HG03280 (cell line): Measurements from ENCODE around the gene AGL.
A peak's percentile ranks its signal among the peaks of the same experiment; 100 is the strongest.
"Not testable (repeated sequence)": the region's sequence is repeated elsewhere in the genome, so short reads cannot be mapped to it uniquely, and the experiment has no call there.

Experiments
- ATAC-seq: cut with Tn5 transposase; IDR thresholded peaks from one replicate; pipeline ENCODE4 v1.9.1; 2021; ENCODE audit warnings: mild to moderate bottlenecking, moderate library complexity; ENCODE audit not compliant: unreplicated experiment

AGL gene

DNA sequence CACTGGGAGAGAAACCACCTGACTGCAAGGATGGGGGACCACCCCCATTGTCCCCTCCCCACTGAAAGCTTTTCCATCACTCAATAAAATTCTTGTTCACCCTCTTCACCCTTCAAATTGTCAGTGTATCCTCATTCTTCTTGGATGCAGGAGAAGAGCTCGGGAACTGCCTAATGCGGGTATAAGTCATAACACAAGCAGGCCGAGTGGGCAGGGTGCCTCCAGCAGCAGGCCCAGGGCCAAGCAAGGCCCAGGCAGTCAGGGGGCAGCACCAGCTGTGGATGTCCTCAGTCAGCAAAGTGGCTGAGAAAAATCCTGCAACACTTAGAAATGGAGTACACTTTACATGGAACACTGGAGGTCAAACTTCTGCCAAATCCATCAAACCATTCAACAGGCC lies 85.9 kb downstream of the AGL start:
- no peak for ATAC-seq

DNA sequence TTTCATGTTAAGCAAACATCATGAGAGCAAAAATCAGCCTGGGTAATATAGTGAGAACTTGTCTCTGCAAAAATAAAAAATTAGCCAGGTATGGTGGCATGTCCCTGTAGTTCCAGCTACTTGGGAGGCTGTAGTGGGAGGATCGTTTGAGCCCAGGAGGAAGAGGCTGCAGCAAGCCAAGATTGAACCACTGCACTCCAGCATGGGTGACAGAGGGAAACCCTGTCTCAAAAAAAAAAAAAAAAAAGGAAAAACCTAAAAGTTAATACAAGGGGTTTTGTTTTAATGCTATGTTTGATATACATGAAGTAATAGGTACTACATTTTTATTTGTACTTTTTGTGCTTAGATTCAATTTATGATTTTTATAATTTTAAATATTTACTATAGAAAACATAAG lies 92.6 kb downstream of the AGL start:
- no peak for ATAC-seq

DNA sequence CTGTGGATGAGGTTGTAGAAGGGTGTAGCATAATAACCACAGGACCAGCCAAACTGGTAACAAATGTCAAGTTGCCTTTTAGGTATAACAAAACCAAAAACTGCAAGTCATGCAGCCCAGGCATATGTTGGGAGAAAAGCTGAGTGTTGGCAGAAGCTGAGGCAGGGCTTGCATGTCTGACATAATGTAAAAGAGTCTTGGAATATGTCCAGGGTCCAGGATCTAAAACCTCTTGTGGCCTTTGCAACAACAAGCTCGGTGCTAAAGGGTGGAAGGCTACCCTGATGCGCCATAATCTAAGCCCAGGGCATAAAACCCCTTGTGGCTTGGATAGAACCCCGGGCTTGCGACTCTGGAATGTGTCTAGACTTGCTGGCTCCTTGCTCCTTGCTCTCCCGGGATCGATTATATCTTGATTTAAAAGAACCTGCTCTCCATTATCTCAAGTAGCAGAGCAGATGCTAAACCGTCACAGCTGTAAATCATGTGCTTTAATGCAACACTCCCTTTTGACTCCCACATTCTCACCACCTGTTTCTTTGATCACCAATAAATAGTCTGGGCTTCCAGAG lies 93.1 kb downstream of the AGL start:
- no peak for ATAC-seq

DNA sequence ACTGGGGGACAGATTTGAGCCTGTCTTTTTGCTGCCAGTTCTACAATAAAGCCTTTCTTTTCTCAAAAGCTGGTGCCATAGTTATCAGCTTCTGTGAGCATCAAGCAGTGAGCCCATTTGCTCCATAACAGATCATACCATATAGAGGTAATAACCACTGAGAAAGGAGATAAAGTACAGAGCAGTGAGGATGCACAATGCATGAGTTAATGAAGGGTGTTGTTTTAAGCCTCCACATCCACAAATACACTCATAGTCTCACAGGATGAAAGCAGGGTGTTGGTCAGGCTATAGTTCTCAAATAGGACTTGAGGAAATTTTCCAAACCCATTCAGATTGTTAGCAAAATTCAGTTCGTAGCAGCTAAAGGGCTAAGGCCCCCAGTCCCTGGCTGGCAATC lies 94.0 kb downstream of the AGL start:
- ATAC-seq = no peak

DNA sequence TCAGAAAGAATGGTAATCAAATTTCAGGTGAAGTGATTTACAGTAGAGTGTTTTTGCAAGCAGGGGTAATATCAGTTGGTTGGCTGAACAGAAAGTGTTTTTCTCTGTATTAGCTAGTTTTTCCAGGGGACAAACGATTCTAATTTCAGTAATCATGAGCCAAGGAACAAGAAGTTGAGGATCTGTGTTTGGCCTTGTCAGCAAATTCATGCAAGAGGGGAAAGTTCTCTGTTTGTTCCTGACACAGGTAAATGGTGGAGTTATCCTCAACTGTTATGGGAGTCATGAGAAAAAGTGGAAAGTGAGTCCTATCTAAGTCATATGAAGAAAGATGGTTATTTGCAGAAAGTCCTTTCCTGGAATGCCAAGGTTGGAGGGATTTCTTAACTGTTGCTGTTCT lies 95.0 kb downstream of the AGL start:
- no peak for ATAC-seq

DNA sequence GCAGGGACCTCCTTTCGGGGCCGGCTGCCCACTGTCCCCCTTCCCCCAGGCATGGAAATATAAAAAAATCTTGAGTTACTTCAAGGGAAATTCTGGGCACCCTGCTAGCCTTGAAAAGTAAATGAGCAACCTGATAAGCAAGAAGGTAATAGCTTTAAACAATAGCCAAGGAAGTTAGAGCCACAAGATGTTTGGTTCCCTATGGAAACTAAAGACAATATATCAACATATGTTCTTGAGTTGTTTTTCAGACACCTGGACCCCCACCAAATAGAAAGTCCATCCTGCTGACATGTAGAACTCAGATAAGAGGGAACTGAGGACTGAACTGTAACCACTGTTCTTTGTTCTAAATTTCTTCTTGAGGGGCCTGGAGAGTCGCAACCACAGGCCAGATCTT lies 100.3 kb downstream of the AGL start:
- ATAC-seq = no peak

DNA sequence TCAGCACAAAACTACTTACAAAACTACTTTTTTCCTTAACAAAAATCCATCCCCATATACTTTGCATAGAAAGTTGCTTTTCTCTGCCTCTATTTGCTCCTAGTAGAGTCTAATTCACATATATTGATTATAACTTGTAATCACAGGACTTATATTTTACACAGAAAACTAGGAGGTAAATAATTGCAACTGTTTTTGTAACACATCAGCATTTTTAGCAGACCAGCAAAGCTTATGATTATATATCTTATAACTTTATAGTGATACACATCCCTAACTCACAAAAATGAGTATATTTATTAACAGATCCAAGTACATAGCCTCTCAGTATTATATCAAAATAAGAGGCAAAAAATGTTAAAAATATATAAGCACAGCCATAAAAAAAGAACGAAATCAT lies 102.4 kb downstream of the AGL start:
- no peak for ATAC-seq

DNA sequence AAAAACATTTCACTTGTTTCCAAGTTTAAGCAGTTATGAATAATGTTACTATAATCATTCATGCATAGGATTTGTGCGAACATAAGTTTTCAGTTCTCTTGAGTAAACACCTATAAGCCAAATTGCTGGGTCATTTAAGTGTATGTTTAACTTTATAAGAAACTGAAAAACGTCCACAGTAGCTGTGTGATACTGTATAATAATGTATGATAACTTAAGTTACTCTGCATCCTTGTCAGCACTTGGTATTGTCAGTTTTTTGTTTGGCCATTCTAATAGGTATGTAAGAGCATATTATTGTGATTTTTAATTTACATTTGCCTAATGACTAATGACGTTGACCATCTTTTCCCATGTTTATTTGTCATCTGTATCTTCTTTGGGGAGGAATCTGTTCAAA lies 105.2 kb downstream of the AGL start:
- no peak for ATAC-seq

DNA sequence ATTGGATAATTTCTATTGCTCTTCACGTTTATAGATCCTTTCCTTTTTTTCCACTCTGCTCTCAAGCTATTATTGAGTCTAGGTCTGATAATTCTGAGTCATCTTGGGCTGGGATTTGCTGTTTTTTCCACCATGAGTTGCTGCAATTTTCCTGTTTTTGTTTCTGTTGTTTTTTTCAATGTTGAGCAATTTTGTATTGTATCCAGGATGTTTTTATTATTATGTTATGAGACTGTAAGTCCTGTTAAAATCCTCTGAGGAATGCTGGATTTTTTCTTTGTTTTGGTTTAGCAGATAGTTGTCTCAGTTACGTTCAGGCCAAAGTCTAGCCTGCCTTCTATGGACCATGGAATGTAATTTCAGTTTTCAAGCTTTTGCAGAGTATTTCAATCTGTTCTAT lies 106.6 kb downstream of the AGL start:
- no peak for ATAC-seq

DNA sequence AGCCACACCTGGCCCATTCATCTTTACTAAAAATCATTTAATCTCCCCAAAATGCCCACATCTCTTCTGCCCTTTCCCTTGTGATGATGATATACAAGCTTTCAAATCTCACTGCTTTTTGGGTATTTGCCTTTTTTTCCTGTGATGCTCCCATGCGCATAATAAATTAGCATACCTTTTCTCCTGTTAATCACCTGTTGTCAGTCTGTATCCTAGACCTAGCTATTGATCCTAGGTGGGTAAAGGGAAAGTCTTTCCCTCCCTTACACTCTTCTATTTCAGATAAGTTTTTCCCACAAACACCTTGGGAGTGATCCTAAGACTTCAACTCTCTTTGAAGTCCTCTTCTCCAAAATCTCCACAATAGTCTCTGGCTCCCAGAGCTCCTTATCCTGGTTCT lies 107.7 kb downstream of the AGL start:
- ATAC-seq = no peak

DNA sequence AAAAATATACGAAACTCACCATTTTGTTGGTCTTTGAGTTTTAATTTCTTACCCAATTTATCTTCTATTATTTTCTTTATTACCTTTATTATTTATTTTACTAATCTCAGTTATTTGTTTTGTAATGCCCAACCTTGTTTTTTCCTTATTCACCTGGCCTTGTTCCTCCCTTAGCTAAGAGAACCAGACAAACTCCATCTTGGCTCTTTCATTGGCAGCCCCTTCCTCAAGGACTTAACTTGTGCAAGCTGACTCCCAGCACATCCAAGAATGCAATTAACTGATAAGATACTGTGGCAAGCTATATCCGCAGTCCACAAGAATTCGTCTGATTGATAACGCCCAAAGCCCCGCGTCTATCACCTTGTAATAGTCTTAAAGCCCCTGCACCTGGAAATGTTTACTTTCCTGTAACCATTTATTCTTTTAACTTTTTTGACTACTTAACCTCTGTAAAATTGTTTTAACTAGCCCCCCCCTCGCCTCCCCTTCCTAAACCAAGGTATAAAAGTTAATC lies 109.1 kb downstream of the AGL start:
- ATAC-seq = not testable (repeated sequence)

DNA sequence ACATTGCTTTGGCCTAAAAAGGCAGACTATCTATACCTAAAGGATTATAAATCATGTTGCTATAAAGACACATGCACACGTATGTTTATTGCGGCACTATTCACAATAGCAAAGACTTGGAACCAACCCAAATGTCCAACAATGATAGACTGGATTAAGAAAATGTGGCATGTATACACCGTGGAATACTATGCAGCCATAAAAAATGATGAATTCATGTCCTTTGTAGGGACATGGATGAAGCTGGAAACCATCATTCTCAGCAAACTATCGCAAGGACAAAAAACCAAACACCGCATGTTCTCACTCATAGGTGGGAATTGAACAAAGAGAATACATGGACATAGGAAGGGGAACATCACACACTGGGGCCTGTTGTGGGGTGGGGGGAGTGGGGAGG lies 110.1 kb downstream of the AGL start:
- not testable (repeated sequence) for ATAC-seq

DNA sequence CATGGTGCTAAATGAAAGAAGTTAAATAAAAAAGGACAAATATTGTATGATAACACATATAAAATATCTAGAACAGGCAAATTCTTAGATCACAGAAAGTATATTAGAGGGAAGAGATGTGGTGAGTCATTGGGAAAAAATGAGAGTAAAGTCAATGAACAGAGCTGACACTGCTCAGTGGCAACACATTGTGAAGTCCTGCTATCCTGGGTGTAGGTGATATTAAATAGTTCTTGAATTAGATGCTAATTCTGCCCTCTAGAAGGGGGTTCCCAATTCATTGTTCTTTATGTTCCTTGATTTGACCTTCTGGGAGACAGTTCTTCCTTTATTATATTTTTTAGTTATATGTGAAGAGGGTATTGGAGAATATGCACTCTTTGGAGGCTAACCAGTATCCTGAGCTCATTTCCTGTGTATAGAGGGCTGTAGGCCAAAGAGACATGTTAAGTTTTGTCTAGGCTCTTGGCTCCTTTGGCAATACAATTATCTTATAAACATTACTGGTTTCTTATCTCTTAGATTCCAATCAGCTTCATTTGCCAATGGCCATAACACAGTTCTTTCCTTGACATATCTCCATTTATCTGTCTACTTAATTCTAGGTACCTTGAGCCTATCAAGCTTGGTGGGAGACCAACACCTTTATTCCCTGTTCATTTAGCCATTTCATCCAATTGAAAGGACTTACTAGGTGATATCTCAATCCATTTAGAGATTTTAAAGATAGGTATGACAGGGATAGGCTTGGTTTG lies 113.1 kb downstream of the AGL start:
- no peak for ATAC-seq

DNA sequence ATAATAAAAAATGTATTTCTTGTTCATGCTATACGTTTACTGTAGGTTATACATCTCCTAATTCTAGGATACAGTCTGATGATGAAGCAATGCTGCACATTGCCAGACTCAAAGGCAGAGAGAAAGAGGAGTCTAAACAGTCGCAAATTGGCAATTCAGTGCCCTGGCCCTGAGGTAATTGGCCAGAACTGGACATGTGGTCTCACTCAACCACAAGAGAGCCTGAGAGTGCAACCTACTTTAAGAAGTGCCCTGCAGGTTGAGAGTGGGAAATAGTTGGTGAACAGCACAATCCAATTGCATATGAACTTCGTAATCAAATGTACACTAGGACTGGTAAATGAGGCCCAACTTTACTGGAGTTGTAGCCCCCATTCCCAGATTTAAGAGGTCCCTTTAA lies 114.6 kb downstream of the AGL start:
- no peak for ATAC-seq

DNA sequence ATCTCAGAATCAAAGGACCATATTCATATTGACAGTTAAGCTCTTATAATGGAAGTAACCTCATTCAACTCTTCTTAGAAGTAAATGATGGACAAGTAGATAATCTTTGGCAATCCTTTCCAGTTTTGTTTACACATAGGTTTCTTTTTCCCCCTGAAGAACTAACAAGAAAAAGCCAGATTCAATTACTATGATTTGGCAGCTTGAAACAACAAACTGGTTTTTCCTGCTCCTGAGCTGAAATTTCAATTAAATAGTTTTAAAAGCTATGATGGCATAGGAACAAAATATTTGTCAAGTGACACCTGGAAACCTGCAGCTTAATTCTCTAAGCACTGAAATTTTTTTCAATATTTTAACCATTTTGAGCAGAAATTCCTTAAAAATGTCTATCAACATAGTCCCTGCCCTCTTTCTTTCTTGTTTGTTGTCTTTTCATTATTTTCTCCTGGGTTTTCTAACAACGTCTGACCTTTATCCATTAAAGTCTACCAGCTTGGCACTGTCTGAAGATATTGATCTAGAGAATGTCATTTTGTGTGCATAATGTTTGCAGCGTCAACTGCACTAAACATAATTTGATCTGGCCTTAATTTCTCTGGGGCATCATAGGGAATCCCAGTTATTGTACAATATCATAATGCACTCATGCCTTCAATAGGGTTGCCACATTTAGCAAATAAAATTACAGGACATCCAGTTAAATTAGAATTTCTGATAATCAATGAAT lies 115.7 kb downstream of the AGL start:
- ATAC-seq = no peak

DNA sequence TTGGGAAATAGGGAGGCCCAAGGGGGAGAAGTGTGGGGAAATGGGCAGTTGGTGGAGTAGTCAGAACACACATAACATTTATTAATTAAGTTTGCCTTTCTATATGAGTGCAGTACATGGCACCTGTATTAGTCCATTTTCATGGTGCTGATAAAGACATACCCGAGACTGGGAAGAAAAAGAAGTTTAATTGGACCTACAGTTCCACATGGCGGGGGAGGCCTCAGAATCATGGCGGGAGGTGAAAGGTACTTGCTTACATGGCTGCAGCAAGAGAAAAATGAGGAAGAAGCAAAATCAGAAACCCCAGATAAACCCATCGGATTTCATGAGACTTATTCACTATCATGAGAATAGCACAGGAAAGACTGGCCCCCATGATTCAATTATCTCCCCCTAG lies 118.1 kb downstream of the AGL start:
- ATAC-seq = no peak

DNA sequence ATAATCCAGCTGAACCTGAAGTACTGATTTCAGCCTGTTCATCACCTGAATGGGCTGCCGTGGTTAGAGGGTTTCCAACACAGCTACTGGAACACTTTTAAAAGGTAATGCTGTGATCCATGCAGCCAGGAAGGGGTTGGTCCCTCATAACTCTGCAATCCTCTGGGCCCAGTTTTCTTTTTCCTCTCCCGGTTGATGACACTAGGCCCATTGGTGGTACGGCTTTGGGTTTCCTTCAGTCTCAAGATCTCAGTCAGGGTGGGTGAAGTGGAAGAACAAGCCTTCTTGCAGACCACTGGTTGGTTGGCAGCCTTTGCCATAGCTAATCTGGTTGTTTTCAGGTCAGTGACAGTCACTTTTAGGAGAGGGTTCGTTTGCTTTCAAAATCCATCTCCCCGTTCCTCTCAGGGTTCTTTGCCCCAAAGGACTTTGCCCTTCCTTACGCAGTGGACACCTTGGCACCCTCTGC lies 119.1 kb downstream of the AGL start:
- peak; percentile 2 for ATAC-seq

DNA sequence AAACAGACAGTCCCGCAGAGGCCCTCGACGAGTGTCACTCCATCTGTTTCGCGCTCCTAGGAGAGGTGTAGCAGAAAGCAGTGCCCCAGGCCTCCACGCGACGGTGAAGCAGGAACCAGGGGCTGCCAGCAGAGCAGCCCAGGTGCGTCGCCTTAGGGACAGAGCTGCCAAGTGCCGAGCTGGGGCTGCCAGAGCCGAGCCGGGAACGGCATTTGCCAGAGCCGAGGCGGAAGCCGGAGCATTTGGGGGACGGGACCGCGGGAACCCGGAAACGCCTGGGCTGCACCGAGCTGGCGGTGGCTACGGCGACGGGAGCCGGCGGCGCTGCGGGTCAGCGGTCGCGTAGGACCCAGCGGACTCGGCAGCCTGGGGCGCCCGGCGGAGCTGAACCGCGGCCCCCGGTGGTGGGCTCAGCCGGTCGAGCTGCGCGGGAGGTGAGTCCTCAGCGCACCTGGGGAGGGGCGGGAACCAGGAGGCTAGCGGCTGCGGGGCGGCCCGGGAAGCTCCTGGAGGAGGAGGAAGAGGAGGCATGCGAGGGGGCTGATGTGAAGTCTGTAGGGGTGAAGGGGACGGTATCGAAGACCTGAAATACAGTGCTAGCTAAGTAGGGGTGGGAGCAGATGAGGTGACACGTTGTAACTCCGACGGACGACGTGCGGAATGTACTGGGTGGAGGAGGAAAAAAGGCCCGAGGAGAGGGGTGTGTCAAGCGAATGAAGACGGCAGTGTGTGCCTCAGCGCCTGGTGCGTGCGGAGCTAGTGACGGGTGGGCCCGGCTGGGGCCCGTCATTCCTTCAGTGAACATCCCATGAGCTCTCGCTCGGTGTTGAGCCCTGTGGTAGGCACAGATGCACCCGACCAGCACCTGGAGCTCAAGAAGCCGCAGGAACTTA lies 119.8 kb downstream of the AGL start, which contains the start of gene SLC35A3:
Gene SLC35A3, plus strand, starts transcription at position 268 of the 893 bp plus-strand sequence. CDS start 23,559 bp downstream, outside the sequence.
- ATAC-seq = peak; percentile 88

DNA sequence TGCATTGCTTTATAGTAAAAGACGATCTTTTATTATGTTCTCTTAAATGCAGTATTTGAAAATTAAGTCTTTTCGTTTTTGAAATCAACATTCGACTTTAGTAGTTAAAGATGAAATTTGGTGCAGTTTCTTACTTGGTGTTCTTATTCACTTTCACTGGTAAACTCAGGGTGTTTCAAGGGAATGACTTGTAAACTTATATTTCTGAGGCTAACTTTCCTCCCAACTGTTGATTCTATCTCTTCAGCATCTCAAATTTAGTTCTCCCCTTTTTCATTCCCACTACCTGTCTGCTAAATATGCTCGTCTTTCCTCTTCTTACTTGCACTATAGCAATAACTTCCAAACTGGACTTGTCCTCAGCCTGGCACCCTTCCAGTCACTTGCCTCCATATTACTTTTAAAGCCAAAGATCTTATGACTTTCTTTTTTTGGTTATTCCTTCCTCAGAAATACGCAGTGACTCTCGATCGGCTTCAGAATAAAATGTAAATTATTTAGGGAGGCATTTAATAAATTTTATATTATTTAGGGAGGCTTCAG lies 120.6 kb downstream of the AGL start:
- no peak for ATAC-seq

DNA sequence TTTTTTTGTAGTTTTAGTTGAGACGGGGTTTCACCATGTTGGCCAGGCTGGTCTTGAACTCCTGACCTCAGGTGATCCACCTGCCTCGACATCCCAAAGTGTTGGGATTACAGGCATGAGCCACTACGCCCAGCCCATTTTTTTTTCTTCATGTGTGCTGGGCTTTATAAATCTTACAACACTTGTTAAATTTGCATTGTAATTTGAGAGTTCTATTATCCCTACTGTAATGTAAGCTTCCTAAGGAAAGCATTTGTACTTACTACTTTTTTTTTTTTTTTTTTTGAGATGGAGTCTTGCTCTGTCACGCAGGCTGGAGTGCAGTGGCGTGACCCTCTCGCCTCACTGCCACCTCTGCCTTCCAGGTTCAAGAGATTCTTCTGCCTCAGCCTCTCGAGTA lies 121.9 kb downstream of the AGL start:
- ATAC-seq = not testable (repeated sequence)
